Hepatocyte (in vitro differentiated cells): ENCODE results near the gene ACADVL.

Experiments
- EZH2 ChIP-seq: fragments of 200-600 bp; sonication (generic); IDR thresholded peaks from 2 replicates; pipeline ENCODE4 v1.6.1; 2016; ENCODE audit warnings: antibody characterized with exemption, mild to moderate bottlenecking, borderline replicate concordance
- TF ChIP-seq, protein P1 (sequence below): fragments of 200-600 bp; sonication (generic); IDR thresholded peaks from 2 replicates; pipeline ENCODE4 v1.5.1; 2016; ENCODE audit warnings: antibody characterized with exemption, mild to moderate bottlenecking; ENCODE audit not compliant: poor library complexity

DNA sequence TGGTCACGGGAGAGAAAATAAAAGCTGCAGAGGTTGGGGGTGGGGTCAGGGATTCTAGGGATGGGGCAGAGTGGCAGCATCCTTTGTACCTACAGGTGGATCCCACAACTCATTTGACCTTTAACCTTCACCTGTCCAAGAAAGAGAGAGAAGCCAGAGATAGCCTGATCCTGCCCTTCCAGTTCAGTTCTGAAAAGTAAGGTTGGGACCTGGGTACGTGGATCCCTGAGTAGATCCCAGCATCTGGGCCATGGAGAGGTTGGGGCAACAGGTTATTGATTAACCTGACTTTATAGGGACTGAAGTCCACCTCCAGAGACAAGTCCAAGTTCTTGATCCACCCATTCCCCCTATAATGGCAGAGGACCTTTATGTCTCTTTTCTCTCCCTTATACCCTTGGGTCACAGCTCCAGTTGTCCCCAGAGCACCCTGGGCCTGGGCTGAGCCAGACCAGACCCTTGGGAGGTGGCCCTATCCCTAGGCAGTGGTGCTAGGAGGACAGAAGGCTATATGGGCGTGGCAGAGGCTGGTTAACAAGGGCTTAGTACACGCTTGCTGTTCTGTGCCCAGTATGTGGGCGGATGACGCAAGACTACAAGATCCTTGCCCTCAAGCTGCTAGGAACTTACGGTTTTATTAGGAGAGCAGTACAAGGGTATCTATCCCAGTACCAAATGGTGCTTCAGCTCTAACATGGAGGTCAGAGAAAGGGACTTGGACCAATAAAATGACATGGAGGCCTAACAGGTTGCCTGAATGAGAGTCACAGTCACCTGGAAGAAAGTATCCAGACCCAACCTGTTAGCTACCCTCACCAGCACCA is 39.2 kb downstream of the ACADVL start:
- TF ChIP-seq, protein P1, sequence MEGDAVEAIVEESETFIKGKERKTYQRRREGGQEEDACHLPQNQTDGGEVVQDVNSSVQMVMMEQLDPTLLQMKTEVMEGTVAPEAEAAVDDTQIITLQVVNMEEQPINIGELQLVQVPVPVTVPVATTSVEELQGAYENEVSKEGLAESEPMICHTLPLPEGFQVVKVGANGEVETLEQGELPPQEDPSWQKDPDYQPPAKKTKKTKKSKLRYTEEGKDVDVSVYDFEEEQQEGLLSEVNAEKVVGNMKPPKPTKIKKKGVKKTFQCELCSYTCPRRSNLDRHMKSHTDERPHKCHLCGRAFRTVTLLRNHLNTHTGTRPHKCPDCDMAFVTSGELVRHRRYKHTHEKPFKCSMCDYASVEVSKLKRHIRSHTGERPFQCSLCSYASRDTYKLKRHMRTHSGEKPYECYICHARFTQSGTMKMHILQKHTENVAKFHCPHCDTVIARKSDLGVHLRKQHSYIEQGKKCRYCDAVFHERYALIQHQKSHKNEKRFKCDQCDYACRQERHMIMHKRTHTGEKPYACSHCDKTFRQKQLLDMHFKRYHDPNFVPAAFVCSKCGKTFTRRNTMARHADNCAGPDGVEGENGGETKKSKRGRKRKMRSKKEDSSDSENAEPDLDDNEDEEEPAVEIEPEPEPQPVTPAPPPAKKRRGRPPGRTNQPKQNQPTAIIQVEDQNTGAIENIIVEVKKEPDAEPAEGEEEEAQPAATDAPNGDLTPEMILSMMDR = no peak
- no peak for TF ChIP-seq EZH2
